ENCODE measurements around the gene TMSB15C. TPM values are rescaled to one million over a fixed set of nuclear protein-coding genes. Genes with fewer than 3 reads are reported as not detected.

Gene TMSB15C
- total and polyA plus RNA-seq, 10 of the 15 experiments (the other 5 are each of a cell fraction or from before 2014, with no cell fraction given), result 0.69 to 10.1 (median 5.3) TPM

DNA sequence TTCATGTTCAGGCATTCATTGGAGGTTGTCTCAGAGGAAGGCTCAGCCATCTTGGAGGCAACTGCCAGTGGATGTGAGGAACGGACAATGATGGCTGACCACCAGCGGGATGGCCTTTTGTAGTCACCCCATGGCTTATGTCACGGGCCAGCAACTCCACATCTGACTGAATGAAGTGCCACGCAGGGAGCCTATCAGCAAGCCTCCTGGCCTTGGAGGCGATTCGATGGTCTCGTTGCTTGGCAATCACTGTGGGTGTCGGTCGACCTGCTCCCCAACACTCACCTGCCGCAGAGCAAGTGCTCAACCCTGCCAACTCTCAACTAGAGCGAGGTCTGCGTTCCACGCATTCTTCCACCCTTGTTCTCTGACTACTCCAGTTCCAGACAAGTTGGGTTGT lies 28.9 kb downstream of the TMSB15C start (continued):
- TF ChIP-seq, protein P1, sequence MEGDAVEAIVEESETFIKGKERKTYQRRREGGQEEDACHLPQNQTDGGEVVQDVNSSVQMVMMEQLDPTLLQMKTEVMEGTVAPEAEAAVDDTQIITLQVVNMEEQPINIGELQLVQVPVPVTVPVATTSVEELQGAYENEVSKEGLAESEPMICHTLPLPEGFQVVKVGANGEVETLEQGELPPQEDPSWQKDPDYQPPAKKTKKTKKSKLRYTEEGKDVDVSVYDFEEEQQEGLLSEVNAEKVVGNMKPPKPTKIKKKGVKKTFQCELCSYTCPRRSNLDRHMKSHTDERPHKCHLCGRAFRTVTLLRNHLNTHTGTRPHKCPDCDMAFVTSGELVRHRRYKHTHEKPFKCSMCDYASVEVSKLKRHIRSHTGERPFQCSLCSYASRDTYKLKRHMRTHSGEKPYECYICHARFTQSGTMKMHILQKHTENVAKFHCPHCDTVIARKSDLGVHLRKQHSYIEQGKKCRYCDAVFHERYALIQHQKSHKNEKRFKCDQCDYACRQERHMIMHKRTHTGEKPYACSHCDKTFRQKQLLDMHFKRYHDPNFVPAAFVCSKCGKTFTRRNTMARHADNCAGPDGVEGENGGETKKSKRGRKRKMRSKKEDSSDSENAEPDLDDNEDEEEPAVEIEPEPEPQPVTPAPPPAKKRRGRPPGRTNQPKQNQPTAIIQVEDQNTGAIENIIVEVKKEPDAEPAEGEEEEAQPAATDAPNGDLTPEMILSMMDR (IDR thresholded peaks at IDR 0.05 in 2 of 3, conservative IDR thresholded peaks at IDR 0.05 in 1 of 3; ENCODE audit: control insufficient read depth in 2 of 3, extremely low read depth in 1 of 3, insufficient read depth in 1 of 3, low read depth in 3 of 3, low read length in 3 of 3), result no peak
- TF ChIP-seq, protein P2, sequence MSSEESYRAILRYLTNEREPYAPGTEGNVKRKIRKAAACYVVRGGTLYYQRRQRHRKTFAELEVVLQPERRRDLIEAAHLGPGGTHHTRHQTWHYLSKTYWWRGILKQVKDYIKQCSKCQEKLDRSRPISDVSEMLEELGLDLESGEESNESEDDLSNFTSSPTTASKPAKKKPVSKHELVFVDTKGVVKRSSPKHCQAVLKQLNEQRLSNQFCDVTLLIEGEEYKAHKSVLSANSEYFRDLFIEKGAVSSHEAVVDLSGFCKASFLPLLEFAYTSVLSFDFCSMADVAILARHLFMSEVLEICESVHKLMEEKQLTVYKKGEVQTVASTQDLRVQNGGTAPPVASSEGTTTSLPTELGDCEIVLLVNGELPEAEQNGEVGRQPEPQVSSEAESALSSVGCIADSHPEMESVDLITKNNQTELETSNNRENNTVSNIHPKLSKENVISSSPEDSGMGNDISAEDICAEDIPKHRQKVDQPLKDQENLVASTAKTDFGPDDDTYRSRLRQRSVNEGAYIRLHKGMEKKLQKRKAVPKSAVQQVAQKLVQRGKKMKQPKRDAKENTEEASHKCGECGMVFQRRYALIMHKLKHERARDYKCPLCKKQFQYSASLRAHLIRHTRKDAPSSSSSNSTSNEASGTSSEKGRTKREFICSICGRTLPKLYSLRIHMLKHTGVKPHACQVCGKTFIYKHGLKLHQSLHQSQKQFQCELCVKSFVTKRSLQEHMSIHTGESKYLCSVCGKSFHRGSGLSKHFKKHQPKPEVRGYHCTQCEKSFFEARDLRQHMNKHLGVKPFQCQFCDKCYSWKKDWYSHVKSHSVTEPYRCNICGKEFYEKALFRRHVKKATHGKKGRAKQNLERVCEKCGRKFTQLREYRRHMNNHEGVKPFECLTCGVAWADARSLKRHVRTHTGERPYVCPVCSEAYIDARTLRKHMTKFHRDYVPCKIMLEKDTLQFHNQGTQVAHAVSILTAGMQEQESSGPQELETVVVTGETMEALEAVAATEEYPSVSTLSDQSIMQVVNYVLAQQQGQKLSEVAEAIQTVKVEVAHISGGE (CRISPR knock-in tag; IDR thresholded peaks at IDR 0.05), result no peak
- TF ChIP-seq, protein P3, sequence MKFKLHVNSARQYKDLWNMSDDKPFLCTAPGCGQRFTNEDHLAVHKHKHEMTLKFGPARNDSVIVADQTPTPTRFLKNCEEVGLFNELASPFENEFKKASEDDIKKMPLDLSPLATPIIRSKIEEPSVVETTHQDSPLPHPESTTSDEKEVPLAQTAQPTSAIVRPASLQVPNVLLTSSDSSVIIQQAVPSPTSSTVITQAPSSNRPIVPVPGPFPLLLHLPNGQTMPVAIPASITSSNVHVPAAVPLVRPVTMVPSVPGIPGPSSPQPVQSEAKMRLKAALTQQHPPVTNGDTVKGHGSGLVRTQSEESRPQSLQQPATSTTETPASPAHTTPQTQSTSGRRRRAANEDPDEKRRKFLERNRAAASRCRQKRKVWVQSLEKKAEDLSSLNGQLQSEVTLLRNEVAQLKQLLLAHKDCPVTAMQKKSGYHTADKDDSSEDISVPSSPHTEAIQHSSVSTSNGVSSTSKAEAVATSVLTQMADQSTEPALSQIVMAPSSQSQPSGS (IDR thresholded peaks at IDR 0.05; ENCODE audit: low read length), result no peak
- TF ChIP-seq WRNIP1 (IDR thresholded peaks at IDR 0.05; ENCODE audit: borderline replicate concordance, low read depth, low read length) (no peak), EP300 (IDR thresholded peaks at IDR 0.05; ENCODE audit: borderline replicate concordance in 1 of 2, control insufficient read depth in 1 of 2, low read depth in 2 of 2, low read length in 2 of 2) (no peak), PAX5 (IDR thresholded peaks at IDR 0.05; ENCODE audit: borderline replicate concordance, low read depth, low read length) (no peak), SMARCA5 (IDR thresholded peaks at IDR 0.05) (no peak), EGR1 (IDR thresholded peaks at IDR 0.05; ENCODE audit: borderline replicate concordance in 1 of 2, low read depth in 2 of 2, low read length in 2 of 2) (no peak), RAD51 (IDR thresholded peaks at IDR 0.05) (no peak)
